Esophagus (tissue), 2 donors: ENCODE results near the gene CELA1. TPM values are rescaled to one million over a fixed set of nuclear protein-coding genes. Genes with fewer than 3 reads are reported as not detected.

Experiments
- H3K27ac ChIP-seq, 2 donors: one replicate each; pipeline ENCODE4 v1.5.1; 2013; ENCODE audit warnings: low read depth in 2 of 2, mild to moderate bottlenecking in 2 of 2, inconsistent platforms in 1 of 2, low read length in 1 of 2, moderate library complexity in 1 of 2
- H3K27me3 ChIP-seq, 2 donors: one replicate each; pipeline ENCODE4 v1.6.1; 2013; ENCODE audit warnings: low read length in 2 of 2, control low read depth in 1 of 2, mild to moderate bottlenecking in 1 of 2; ENCODE audit not compliant: insufficient read depth in 2 of 2, control insufficient read depth in 1 of 2
- H3K36me3 ChIP-seq, 2 donors: one replicate each; pipeline ENCODE4 v1.6.1; 2013; ENCODE audit warnings: low read length in 1 of 2; ENCODE audit not compliant: control insufficient read depth in 2 of 2, insufficient read depth in 2 of 2
- H3K4me1 ChIP-seq, 2 donors: one replicate each; pipeline ENCODE4 v1.6.1; 2013; ENCODE audit warnings: low read length in 1 of 2; ENCODE audit not compliant: control insufficient read depth in 2 of 2, insufficient read depth in 2 of 2
- H3K4me3 ChIP-seq, 2 donors: one replicate each; pipeline ENCODE4 v1.5.1; 2013; ENCODE audit warnings: low read length in 2 of 2, mild to moderate bottlenecking in 2 of 2, low read depth in 1 of 2, moderate library complexity in 1 of 2
- H3K9me3 ChIP-seq, 2 donors: one replicate each; pipeline ENCODE4 v1.6.1; 2013; ENCODE audit warnings: mild to moderate bottlenecking in 2 of 2, low read depth in 1 of 2, low read length in 1 of 2, moderate library complexity in 1 of 2; ENCODE audit not compliant: control insufficient read depth in 2 of 2, insufficient read depth in 1 of 2
- WGBS, 2 donors: extraction: QIAGEN DNeasy Blood & Tissue Kit; methylation state at CpG; one replicate each; pipeline ENCODE4 v1.1.7; 2013; 5-methylcytosine and 5-hydroxymethylcytosine counted together
- polyA plus RNA-seq, 2 donors: library from polyadenylated mRNA; stranded (reverse); fragments of 200-250 nt; gene quantifications; one replicate each; pipeline ENCODE4 v1.2.3, GENCODE V29; 2013
- donor health status: healthy with polysubstance abuse.
- donor health status: Bipolar disorder and iron deficiency.

The CELA1 gene
- polyA plus RNA-seq, result not detected

DNA sequence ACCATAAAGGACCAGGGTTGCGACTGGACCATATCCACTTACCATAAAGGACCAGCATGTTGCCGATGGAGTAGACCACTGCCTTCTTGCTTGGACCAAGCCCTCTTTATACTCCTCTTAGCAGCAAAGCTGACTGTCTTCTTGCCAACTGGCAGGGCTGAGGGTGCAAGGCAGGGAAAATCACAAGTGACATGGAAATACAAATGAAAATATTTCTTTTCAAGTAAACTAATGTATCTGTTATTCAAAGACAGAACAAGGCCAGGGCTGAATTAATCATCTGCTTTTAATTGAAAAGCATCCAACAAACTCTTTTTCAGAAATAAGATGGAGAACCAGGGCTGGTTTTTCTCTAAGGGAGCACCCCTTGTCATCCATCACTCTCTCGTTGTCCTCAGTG, at the start of gene CELA1:
Gene CELA1 (minus strand): TSS at position 99 of the 400 bp plus-strand sequence. CDS start 41 bp downstream, at position 58.
- 80 to 87% methylated on average over 3 of the region's 3 CpGs for WGBS, 2 donors

DNA sequence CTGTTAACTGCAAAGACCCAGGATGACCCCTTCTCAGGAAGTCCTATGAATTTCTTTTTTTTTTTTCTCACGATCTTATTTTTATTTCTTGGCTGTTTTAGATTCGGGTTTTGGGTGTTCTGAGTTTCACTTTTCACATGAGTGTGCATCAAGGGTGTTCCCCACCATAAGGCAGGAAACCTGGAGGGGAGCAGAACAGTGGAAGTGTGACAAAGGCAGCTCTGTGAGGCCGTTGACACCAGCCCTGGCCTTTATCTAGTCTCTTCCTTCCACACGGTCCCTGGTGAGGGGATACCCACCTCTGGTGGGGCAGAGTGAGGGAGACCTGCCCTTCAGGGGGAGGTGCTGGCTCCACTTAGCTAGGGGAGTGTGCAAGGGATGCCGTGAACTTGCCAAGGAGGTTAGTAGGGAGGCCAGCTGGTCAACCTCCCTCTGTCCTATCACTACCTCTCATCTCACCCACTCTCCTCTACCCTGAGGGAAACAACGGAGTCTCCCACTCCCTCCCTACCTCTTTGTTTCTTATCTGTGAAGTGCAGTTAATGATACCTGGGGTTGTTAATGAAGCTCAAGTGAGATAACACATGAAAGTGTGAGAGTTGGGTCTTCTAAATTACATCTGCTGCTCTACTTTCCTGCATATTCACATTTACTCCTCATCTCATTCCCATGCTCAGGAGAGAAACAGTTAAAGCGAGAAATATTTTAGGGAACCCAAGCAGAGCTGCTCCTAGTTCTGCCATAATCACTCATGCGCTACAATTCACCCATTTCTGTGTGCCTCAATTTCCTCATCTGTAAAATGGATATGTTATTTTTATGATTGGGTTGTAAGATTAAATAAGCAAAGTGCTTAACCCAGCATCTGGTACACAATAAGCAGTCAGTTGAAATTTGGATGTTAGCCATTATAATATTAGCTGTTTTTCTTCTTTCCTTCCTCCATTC, 49.1 kb upstream of the CELA1 start:
- 55 to 62% methylated on average over 8 of the region's 8 CpGs for WGBS, 2 donors
- Histone ChIP-seq H3K4me1 (no peaks in the 10 kb centered on the region), H3K27ac (no peak overlapping the region)

More for the DNA sequence above, at the start of gene CELA1:
- H3K9me3 ChIP-seq, result no peaks in the 10 kb centered on the region
- H3K4me3 ChIP-seq, result no peak within 1 kb of the TSS
- H3K27me3 ChIP-seq, result no peaks in the 10 kb centered on the region
- peaks cover 0 to 4% of the 10 kb centered on the region in 2 donors for H3K4me1 ChIP-seq
- no peaks in the 10 kb centered on the region for H3K36me3 ChIP-seq
- H3K27ac ChIP-seq, result no peak within 1 kb of the TSS

DNA sequence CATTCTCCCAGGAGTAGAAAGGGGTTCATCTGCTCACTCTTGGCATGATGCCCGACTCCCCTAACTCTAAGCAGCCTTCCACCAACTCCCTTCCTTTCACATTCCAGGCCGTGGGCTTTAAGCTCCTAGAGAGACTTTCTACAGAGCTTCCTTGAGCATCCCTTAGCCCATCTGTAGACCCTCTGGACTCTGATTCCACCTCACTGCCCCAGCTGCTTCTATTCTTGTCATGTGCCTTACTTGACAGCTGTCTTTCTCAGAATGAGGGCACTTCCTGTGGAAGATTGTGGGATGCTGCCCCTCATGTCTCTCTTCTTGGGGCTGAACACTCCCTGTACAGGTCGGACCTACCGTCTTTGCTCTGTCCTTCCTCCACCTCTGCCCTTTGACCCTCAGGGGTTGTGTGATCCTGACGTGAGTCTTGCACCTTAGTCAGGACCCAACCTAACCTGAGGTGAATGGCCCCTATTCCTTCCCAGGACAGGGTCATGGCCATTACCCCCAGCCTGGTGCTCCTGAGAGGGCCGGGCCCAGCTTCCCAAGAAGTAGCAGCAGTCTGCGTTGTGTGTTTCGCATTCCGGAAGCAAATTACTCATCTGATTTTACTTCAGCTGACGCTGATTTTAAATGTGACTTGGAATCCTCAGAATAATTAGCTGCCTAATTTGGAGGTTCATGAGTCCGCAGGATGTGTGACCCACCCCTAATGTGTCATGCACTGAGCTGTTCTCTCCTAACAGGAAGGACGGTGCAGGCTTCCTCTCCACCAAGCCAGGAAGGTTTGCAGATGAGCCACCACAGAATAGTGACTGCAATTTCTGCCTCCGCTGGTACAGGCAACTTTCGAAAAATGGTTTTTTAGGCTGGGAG, 47.4 kb upstream of the CELA1 start:
- Histone ChIP-seq H3K4me3 (no peak overlapping the region), H3K27ac (peak overlapping the region; percentile 10 to 42), H3K27me3 (no peaks in the 10 kb centered on the region), H3K4me1 (peaks cover 0 to 3% of the 10 kb centered on the region in 2 donors), H3K36me3 (no peaks in the 10 kb centered on the region), H3K9me3 (no peaks in the 10 kb centered on the region)
- 73 to 77% methylated on average over 14 of the region's 14 CpGs for WGBS, 2 donors

More for the DNA sequence above, 49.1 kb upstream of the CELA1 start:
- H3K36me3 ChIP-seq, result no peaks in the 10 kb centered on the region
- H3K27me3 ChIP-seq, result no peaks in the 10 kb centered on the region
- H3K4me3 ChIP-seq, result no peak overlapping the region
- no peaks in the 10 kb centered on the region for H3K9me3 ChIP-seq

DNA sequence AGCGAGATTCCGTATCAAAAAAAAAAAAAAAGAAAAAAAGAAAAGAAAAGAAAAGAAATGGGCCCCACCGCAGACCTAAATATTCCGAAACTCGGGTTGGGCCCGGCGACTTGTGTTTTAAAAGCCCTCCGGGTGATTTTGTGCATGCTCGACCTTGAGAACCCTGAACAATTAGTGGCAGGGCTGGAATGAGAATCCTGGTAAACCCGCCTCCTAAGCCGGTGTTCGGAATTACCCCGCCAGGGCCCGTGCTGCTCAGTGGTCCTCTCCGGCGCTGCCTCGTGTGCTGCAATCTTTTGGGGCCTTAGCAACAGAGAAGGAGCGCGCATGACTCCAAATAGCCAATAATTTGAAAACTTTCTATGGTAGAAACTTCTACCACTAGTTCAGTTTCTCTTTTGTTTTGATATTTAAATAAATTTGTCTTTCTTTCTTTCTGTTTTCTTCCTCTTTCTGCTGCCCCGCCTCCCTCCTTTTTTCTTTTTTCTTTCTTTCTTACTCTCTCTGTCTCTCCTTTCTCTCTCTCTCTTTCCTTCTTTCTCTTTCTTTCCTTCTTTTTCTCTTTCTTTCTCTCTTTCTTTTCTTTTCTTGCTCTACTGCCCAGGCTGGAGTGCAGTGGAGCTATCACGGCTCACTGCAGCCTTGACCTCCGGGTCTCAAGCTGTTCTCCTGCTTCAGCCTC, 46.2 kb upstream of the CELA1 start:
- Histone ChIP-seq H3K9me3 (no peaks in the 10 kb centered on the region), H3K27ac (no peak overlapping the region), H3K27me3 (no peaks in the 10 kb centered on the region), H3K36me3 (no peaks in the 10 kb centered on the region), H3K4me1 (peaks cover 0 to 3% of the 10 kb centered on the region in 2 donors), H3K4me3 (peak overlapping the region in 1 of 2 donors; percentile 13)
- 34 to 40% methylated on average over 22 of the region's 22 CpGs for WGBS, 2 donors

DNA sequence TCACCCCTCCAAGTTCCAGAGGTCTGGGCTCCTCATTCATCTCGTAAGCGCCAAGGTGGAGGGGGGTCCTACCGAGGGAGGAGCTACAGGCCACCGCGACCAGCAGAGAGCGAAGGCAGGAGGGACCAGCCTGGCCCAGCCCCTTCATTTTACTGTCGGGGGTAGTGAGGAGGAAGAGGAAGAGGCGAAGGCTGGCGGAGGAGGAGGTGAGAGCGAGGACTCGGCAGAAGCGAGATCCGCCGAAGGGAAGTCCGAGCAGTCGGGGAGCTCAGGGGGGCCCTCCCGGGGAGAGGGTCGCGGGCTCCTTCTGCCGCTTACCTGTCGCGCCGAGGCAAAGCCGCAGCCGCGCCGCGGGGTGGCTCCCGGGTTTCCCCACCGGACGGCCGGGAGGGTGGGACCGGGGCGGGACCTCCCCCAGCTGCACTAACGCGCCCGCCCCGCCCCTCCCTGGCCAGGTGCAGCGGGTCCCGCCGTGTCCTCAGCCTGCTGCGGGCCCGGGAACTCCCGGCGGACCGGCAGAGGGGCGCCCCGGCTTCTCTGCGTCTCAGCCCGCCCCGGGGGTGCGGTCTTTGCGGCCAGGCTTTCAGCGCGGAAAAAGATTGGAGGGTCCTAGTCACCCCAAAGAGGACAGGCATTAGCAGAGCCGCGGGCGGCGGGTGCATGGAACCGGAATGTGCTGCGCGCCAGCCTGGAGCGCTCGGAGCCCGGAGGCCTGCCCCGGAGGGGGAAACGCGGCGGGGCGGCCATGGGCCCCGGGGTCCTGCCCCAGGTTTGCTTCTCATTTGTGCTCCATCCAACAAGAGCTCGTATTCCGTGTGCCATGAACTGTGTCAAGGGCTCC, 45.0 kb upstream of the CELA1 start, which contains the start of gene GALNT6:
Gene GALNT6 (minus strand): TSS at position 124 of the 841 bp plus-strand sequence. CDS start 11,625 bp downstream, outside the sequence.
- Histone ChIP-seq H3K27me3 (no peaks in the 10 kb centered on the region), H3K4me3 (peak within 1 kb of the TSS; percentile 49 to 55), H3K27ac (peak within 1 kb of the TSS in 1 of 2 donors; percentile 18), H3K9me3 (no peaks in the 10 kb centered on the region), H3K36me3 (no peaks in the 10 kb centered on the region), H3K4me1 (peaks cover 0 to 3% of the 10 kb centered on the region in 2 donors)
- 0 to 1% methylated on average over 45 to 73 of the region's 73 CpGs for WGBS, 2 donors

DNA sequence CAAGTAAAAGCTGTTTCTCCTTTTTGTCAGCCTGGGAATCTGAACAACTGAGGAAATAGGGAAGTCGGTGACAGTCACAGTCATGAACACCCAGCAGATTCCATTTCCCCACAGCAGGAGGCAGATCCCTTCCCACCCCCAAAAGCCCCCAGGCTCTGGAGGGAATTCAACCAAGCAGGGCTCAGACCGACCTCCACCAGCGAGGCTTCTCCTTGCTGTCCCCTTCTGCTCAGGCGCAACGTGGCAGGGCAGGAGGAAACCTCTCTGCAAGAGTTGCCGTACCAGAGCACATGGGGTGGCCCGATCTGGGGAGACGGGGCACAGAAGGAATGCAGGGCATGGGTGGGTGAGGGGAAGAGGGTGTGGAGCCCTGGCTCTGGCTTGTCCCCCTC, 44.4 kb upstream of the CELA1 start:
- H3K4me1 ChIP-seq, result peaks cover 0 to 3% of the 10 kb centered on the region in 2 donors

DNA sequence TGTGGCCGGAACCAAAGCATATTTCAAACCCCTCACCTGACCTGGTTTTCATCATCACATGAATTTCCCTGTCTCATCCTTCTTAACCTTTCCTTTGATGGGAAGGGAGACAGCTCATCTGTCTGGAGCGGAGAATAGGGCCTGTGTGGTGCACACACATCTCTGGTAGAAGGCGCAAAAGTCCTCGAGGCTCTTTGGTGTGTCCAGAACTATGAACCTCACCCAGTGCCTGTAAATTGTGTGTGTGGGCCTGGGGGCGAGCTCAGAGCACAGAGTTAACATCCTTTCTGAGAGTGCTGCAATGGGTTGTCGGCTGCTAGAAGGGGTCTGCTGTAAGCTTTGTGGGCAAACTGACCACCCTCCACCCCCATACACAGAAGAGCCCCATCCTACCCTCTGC, 44.0 kb upstream of the CELA1 start:
- 83 to 85% methylated on average over 6 of the region's 6 CpGs for WGBS, 2 donors
- Histone ChIP-seq H3K9me3 (no peaks in the 10 kb centered on the region), H3K36me3 (no peaks in the 10 kb centered on the region), H3K4me1 (peaks cover 0 to 3% of the 10 kb centered on the region in 2 donors), H3K4me3 (no peak overlapping the region), H3K27ac (no peak overlapping the region), H3K27me3 (no peaks in the 10 kb centered on the region)

More for the DNA sequence above, 44.4 kb upstream of the CELA1 start:
- Histone ChIP-seq H3K36me3 (no peaks in the 10 kb centered on the region), H3K27ac (peak overlapping the region in 1 of 2 donors; percentile 18), H3K4me3 (peak overlapping the region; percentile 49 to 55), H3K27me3 (no peaks in the 10 kb centered on the region), H3K9me3 (no peaks in the 10 kb centered on the region)
- 18 to 26% methylated on average over 8 of the region's 8 CpGs for WGBS, 2 donors

DNA sequence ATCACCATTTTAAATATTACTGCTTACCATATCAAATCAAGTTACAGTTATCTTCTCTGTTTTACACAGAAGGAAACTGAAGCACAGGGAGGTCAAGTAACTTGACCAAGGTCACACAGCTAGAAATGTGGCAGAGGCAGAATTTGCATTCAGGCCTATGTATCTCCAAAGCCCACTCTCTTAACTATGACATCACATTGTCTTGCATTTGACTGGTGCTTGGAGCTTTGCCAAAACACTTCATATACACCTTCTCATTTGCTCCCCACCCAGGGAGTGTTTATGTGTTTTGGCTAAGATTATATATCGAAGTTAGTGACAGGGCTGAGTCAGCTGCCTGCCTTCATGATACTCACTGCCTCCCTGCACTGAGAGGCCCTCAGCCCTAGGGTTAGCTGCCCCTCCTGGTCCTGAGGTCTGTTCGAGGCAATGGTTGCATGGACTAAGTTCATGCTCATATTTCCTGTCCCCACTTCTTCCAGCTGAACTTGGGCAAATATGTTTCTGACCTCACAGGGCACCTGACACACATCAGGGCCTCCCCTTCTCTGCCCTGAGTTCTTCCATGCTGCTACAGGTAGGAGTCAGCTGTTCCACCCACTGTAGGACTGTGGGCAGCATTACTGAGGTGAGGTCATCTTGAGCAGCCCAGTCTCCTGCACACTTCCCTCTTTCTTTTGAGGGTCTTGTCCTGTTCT, 43.0 kb upstream of the CELA1 start:
- no peaks in the 10 kb centered on the region for H3K36me3 ChIP-seq
- H3K4me3 ChIP-seq, result no peak overlapping the region
- H3K4me1 ChIP-seq, result peaks cover 0 to 3% of the 10 kb centered on the region in 2 donors
- no peaks in the 10 kb centered on the region for H3K9me3 ChIP-seq
- no peaks in the 10 kb centered on the region for H3K27me3 ChIP-seq
- WGBS, 2 donors, result 48 to 52% methylated on average over 2 of the region's 2 CpGs
- no peak overlapping the region for H3K27ac ChIP-seq
